ENCODE results near the gene GAB2.
"Not testable (repeated sequence)": the region's sequence is repeated elsewhere in the genome, so short reads cannot be mapped to it uniquely, and the experiment has no call there.

GAB2 gene

GRCh38 chr11:78271801-78272200, 145.8 kb downstream of the GAB2 start:
- not testable (repeated sequence) for DNase-seq

- DNase-seq: no peak
Observed at GRCh38 chr11:78270971-78271370, 146.6 kb downstream of the GAB2 start.

GRCh38 chr11:78269806-78270205, 147.8 kb downstream of the GAB2 start:
- no peak for DNase-seq

- no peak for DNase-seq
Observed at GRCh38 chr11:78268591-78269410, 148.8 kb downstream of the GAB2 start.

GRCh38 chr11:78266451-78266850, 151.2 kb downstream of the GAB2 start:
- no peak for DNase-seq

- no peak for DNase-seq
Observed at GRCh38 chr11:78265326-78265725, 152.3 kb downstream of the GAB2 start.

GRCh38 chr11:78262691-78263090, 154.9 kb downstream of the GAB2 start:
- no peak for DNase-seq

GRCh38 chr11:78262238-78262637, 155.4 kb downstream of the GAB2 start:
- DNase-seq: no peak

GRCh38 chr11:78261828-78262227, 155.8 kb downstream of the GAB2 start:
- no peak for DNase-seq

- no peak for DNase-seq
Observed at GRCh38 chr11:78261367-78261766, 156.3 kb downstream of the GAB2 start.

GRCh38 chr11:78259777-78260487, 157.7 kb downstream of the GAB2 start:
- DNase-seq: no peak

- no peak for DNase-seq
Observed at GRCh38 chr11:78257654-78258053, 160.0 kb downstream of the GAB2 start.

- no peak for DNase-seq
Observed at GRCh38 chr11:78256962-78257361, 160.7 kb downstream of the GAB2 start.

- DNase-seq: no peak
Observed at GRCh38 chr11:78255919-78256318, 161.7 kb downstream of the GAB2 start.

GRCh38 chr11:78254268-78254667, 163.4 kb downstream of the GAB2 start:
- no peak for DNase-seq

GRCh38 chr11:78253797-78254196, 163.8 kb downstream of the GAB2 start:
- DNase-seq: no peak

- no peak for DNase-seq
Observed at GRCh38 chr11:78251083-78251775, 166.4 kb downstream of the GAB2 start.

GRCh38 chr11:78250099-78250498, 167.5 kb downstream of the GAB2 start:
- DNase-seq: no peak

- no peak for DNase-seq
Observed at GRCh38 chr11:78248903-78249302, 168.7 kb downstream of the GAB2 start.

GRCh38 chr11:78248191-78248590, 169.4 kb downstream of the GAB2 start:
- DNase-seq: no peak

- DNase-seq: no peak
Observed at GRCh38 chr11:78244546-78245255, 172.9 kb downstream of the GAB2 start.

- DNase-seq: no peak
Observed at GRCh38 chr11:78244080-78244479, 173.5 kb downstream of the GAB2 start.

- DNase-seq: no peak
Observed at GRCh38 chr11:78241475-78241874, 176.1 kb downstream of the GAB2 start.

Data from CD4-positive, alpha-beta T cell treated with Interleukin-4 for 1 hour (primary cell).